NCI-H1417 treated with DMSO at 0.1 percent for 48 hours (cell line): Measurements from ENCODE around the gene OMD.
A peak's percentile ranks its signal among the peaks of the same experiment; 100 is the strongest.

Source experiments
- DNase-seq: peaks from one replicate; lab custom pipeline; 2025; lab: John Stamatoyannopoulos, UW

Gene OMD, protein sequence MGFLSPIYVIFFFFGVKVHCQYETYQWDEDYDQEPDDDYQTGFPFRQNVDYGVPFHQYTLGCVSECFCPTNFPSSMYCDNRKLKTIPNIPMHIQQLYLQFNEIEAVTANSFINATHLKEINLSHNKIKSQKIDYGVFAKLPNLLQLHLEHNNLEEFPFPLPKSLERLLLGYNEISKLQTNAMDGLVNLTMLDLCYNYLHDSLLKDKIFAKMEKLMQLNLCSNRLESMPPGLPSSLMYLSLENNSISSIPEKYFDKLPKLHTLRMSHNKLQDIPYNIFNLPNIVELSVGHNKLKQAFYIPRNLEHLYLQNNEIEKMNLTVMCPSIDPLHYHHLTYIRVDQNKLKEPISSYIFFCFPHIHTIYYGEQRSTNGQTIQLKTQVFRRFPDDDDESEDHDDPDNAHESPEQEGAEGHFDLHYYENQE

DNA sequence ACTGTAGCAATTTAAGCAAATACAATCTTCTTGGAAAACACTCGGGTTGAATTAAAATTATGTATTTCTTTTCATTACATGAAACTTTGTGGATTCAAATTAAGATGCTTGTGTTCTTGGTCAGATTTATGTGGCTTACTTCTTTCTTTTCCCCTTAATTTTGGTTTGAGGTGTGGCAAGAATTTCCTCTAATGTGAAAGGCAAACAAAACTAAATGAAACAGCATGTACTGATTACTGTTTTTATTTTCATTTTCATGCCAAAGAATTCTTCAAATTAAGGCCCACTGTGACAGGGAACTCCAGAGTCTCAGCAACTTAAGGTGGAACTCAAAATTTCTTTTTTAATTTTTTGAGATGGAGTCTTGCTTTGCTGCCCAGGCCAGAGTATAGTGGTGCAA lies at the start of gene OMD:
OMD (minus strand) TSS at position 132 of the 400 bp plus-strand sequence. CDS start 6,913 bp downstream, outside the sequence.
- no peak for DNase-seq

DNA sequence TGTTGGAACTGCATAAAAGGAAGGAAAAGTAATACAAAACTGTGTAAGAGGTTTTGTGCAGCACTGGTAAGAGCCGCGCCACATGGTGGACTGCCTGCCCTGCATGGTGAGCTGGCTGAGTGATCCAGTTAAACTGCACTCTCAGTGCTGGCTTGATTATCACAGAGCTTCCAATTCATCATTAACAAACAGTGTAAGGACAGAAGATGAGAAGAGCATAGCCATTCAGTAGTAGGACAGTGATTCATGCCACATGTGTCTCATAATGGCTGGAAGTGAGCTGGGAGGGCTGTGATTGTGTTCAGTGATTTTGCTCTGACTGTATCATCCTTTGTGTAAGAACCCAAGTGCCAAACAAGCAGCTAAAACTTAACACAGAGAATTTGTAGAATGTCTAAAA lies 43.9 kb upstream of the OMD start:
- no peak for DNase-seq

DNA sequence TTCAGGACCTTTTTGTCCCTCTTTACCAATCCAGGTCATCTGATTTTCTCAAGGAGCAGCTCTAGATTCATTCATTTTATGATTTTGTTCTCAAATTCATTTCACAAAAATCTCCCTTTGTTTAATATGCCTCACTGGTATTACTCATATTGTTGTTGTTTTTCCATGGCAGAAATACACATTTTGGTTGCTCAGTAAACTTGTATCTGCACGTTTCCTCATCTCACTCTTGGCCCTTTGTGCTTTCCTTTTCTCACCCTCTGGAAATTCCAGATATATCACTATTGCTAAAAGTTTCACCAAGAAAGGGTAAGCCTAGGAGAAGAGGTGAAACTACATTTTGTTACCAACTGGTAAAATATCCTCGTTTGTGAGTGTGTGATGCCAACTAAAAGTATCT lies 43.2 kb upstream of the OMD start:
- DNase-seq: no peak

DNA sequence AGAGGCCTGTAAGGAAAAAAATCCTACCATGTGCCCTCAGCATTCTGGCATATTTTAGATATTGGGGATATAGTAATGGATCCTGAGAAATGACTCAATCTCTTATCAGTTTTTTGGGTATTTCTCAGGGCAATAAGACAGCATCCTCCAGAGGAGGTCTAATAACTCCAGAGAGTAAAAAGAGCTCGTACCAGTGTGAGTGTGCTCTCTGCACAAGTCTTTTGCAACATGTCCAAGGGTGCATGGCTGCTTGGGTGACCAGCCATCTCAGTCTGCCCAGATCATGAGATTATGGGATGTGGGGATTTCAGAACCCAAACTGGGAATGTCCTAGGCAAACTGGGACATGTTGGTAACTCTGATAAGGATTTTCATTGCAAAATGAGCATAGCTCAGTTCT lies 42.8 kb upstream of the OMD start:
- DNase-seq: no peak

DNA sequence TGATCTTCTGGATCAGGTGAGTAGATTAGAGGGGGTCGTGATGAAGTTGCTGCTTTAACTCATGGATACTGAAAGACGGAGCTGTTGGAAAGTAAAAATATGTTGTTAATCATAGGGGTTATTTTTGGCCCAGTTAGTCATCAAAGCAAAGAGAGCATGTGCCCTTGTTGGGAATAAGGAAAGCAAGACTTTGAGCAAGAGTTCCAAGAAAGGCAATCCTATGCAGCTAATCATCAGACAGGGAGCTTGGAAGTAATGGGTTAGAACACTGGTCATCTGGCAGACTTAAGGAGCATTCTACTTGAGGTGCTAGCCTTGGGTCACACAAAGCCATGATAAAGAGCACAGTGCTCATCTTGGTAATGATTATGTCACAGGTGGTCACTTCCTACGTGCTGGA lies 39.7 kb upstream of the OMD start:
- no peak for DNase-seq

DNA sequence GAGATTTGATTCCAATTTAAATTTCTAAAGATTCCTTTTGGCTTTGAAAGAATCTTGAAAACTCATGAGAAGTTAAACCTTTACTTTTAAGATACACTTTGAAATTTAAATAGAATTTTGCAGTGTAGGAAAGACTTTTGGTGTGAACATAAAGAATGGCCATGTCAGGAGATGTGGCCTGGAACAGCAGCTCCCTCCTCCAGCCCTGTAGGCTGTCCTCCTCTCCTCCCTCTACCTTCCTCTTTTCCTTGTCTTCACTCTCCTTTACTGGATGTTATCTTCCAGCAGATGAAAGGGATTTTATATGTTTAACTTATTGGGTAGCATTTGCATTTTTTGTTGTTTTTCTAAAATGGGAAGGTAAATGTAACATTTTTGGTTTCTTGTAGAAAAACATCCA lies 39.1 kb upstream of the OMD start:
- no peak for DNase-seq

DNA sequence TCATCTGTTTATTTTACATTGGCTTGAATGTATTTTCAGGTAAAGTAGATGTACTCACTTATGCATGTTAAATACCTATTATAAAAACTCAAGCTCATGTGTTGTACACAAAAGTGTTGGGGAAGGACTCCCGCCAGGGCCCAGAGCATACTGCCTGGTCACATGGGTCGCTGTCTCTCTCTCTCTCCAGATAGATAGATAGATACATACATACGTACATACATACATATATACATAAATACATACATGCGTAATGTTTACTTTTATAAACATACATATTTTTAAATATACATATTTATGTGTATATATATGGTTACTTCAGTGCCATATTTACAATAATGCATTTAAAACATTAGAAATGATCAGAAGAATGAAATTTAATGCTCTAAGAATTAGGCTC lies 33.3 kb upstream of the OMD start:
- DNase-seq: no peak

DNA sequence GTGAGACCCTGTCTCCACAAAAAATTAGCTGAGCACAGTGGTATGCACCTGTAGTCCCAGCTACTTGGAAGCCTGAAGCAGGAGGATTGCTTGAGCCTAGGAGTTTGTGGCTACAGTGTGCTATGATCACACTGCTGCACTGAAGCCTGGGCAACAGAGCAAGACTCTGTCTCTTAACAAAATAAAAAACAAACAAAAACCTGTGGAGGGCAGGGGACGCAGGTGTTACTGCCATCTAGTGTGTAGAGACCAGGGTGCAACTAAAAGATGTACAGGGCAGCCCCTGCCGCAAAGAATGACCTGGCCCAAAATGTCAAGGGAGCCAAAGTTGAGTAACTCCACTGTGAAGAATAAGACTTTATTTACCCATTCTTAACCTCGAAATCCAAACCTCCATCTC lies 30.9 kb upstream of the OMD start:
- no peak for DNase-seq

DNA sequence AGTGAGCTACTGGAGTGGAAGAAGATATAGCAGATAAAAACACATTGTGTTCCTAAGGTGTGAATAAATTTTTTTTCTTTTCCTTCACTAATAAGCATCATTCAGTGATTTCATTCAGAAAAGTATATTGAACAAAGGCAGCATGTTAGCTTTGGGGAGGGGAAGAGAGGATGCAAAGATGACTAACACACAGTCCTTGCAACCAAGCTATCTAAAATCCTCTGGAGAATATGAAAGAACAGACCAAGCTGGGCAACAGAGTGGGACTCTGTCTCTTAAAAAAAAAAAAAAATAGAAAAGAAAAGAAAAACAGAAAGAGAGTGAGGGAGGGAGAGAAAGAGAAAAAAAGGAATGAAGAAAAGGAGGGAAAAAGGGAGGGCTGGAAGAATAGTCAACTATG lies 22.3 kb upstream of the OMD start:
- no peak for DNase-seq

DNA sequence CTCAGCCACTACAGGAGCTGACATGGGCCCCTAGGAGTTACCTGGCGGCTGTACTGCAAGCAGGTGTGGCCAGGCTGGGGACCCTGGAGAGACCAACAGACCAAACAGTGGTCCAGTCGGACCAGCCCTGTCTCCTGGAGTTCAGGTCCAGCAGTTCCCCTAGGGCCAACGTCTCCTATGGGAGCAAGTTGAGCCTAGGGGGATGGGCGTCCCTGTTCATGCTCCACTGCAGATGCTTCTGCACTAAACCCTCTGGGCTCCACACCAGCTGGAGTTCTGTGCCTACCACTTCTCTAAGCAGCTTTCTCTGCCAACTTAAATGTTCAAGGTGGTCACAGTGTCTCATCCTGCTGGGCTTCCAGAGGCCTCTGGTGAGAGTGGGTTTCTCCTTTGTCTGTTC lies 20.6 kb upstream of the OMD start:
- DNase-seq: no peak

DNA sequence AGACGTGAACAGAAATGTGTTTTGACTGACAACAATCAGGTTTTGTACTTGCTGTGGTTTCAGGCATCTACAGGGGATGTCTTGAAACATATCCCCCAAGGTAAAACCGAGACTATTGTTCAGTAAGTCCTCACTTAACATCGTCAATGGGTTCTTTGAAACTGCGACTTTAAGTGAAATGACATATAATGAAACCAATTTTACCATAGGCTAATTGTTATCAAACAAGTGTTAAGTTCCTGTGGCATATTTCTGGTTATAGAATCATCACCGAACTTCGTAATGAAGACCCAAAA lies 16.4 kb upstream of the OMD start:
- DNase-seq: no peak

DNA sequence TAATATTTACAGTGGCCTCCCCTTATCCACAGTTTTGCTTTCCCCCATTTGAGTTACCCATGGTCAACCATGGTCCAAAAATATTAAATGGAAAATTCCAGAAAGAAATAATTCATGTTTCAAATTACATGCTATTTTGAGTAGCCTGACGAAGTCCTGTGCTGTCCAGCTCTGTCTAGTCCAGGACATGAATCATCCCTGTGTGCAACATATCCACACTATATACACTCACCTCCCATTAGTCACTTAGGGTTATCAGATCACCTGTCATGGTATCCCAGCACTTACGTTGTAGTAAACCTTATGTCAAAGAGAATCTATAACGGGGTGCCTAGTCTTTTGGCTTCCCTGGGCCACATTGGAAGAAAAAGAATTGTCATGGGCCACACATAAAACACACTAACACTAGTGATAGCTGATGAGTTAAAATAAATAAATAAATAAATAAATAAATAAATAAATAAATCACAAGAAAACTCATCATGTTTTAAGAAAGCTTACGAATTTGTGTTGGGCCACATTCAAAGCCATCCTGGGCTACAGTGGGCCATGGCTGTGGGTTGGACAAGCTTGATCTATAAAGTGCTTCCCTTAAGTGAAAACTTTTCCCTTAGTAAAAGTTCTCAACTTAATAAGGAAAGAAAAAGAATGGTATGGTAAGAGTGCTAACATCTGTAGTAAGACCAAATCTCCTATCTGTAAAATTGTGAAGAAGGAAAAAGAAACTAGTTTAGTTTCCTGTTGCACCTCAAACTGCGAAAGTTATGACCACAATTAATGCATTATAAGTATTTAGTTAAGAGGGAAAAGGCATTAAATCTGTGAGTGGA lies 15.9 kb upstream of the OMD start:
- DNase-seq: no peak

DNA sequence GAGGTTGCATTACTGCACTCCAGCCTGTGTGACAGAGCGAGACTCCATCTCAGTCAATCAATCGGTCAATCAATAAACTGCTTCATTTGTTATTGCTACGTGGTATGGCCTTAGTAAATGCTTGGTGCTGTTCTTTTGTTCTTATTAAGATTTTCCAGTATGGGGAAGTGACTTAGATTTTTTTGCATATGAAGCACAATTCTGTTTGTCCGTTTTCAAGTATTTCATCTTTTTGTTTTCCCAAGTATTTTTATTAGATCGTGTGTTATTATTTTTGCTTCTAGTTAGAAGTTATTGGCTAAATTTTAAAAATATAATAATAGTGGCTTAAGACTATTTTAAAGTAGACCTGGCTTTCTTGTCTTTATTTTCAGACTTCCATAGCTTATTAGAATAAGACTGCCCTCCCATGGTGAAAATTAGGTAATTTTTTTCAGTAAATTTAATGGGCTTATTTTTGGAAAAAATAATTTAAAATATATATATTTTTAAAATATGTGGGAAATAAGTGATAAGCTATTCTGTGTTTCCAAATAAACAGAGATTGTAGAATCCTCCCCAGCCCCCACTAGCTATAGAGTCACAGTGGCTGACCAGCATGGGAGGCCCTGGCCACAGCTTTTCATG lies 14.7 kb upstream of the OMD start:
- no peak for DNase-seq

DNA sequence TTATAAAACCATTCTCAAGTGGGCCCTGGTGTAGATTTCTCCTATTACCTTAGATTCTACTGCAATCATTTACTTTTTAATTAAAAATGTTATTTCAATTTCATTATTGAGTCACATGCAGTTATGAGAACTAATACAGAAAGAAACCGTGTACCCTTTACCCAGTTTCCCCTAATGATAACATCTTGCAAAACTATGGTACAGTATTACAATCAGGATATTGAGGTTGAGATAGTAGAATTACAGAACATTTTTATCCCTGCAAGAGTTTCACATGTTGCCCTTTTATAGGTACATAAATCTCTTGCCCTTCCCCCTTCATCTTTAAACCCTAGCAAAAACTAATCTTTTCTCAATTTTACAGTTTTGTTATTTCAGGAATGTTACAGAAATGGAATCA lies 11.0 kb upstream of the OMD start:
- DNase-seq: no peak

DNA sequence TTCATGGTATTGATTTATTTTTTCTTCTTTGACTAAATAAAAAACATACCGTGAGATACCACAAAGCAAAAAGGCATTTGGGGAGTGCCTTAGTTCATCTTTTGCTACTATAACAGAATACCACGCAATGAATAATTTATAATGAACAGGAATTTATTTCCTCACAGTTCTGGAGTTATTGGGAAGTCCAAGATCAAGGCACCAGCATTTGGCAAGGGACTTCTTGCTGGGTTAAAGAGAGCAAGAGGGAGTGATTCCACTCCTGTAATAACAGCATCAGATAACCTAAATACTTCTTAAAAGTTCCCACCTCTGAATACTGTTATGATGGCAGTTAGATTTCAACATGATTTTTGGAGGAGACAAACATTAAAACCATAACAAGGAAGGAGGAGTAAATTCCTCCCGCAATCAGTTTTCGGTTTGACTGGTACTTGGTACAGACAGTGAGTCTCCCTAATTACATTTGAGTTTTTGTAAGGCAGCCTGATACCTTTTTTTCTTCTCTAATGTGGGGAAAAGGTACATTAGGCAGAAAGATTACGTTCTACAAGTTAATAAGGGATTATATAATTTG lies 8.8 kb upstream of the OMD start:
- DNase-seq: no peak

DNA sequence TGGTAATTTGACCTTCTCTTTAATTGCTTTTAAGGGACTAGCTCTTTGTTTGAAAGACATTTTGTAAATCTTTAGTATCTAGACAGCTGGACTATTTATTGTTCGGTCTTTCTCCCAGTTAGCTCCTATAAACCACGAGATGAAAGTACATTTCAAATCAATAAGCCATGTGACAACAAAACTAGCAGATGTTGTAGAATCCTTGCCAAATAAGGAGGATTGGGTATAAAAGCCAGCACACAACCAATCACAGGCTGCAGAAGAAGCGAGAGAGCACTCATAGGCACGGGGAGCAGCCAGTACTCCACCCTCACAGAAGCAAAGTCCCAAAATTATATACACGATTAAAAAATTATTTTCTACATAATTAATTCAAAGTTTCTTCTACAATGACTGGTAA lies 8.1 kb upstream of the OMD start:
- no peak for DNase-seq

DNA sequence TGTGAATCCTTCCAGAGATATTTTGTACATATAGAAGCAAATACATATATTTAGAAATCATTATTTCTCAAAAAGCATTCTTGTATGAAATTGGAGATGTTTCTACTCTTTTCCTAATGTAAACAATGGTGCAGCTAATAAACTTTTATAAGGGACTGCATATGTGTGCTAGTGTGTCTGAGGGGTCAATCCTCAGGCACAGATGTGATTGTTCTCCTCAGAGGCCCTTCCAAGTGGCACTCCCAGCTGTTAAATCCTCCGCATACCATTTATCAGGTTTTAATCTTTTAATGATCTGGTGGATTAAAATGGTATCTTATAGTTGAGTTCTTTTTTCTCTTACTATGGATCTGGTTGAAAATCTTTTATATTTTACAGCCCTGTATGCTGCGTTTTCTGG lies 5.6 kb upstream of the OMD start:
- no peak for DNase-seq

DNA sequence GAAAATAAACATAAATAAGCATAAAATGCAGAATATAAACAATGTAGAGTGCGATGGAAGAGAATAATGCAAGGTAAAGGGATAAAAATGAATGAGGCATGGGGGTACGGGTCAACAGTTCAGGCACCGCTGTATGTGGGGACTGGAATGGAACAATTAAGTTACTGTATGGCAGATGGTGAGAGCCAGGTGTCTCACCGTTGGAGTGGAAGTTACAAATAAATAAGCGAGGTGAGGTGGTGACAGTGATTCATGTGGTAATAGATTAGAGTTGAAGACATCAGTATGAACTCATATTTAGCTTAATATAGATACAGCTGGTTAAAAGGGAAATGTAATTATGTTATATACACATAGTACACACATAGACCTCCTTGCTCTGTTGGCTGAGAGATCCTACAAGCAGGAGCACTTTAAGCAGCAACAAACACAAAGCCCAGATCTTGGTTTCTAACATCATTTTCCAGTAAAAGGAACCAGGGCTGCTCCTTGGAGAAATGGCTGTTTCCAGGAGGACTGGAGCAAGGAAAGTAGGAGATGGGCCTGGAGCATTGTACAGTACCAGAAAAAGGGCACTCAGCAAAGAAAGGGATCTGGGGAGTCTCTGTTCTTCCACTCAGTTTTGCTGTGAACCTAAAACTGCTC lies 2.4 kb upstream of the OMD start:
- DNase-seq: peak; percentile 98

DNA sequence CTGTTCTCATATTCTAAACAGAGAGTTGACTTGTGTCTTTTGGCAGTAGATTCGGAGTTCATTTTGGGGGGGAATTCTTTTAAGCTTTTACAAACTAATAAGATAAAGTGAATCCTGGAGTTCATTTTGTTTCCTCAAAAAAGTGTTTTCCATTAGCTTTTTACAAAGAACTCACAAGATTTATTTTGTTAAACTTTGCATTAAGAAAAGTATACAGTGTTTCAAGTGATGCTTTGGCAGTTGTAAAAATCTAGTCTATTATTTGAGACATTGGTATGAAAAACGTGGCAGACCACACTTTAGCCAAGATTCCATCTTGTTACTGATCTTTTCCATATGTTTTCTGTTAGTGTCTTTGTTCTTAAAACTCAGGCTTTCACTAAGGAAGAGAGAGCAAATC lies 1.2 kb upstream of the OMD start:
- no peak for DNase-seq

DNA sequence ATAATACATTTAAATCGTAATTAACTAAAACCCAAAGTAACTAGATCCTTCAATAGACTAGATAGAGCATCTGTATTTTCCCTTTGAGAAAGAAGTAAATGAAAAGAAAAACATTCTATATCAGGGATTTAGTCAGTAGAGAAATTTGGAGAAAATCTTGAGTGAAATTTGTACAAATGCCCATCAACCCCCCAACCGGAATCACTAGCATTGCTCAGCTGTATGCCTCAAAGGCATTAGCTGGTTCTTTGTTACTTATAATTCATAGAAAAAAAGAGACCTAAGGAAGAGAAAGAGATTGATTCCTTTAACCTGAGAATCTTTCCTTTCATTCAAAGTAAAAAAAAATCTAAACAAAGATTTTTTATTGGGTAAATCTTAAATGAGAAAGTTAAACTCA lies 659 bp downstream of the OMD start:
- no peak for DNase-seq

DNA sequence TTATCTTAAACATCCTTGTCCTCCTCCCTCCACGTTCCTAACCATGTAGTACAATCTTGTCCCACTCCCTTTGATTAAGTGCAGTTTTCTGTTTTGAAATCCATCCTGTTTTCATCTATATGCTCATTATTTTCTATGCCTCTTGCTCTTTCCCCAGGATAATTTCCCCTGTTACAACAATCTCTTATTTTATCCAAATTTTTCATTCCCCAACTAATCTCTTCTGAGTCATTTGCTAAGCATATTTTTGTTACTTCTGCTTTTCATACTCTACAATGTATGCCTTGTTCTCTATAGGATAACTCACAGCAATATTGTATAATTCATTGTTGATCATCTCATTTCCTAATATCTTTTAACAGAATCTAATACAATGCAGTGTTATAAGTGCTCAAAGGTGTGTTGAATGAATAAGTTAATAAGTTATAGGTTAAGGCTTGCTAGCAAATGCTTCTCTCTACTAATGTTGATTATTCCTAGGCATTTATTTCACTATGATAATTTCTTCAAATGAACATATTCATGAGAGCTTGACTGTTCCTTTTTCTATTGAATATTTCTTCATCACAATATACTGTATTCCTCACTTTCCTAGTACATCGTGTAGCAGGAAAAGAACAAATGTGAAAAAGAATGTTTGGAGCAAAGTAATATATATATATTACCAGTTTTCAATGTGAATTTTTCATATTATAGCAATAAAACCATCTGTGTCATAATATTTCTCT lies 1.5 kb downstream of the OMD start:
- DNase-seq: no peak

DNA sequence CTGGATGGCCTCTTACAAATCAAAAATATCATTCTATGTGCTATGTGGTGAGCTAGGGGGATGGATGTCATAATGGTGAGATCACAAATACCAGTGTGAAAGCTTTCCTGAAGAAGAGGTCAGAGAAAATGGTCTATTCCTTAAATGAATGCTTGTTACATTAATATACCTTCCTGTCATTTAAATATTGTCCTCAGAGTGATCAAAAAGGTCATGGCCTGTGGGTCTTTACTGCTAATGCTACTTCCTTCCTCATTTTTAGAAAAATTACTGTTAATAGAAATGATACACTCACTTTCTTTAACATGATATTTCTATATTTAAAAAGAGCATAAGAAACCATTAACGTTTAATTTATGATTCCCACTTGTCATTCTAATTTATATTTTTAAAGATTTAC lies 9.7 kb downstream of the OMD start:
- no peak for DNase-seq
